GM21717 (cell line): ENCODE data around the gene NDUFV2.
A peak's percentile ranks its signal among the peaks of the same experiment; 100 is the strongest.

ENCODE experiments used
- ATAC-seq: cut with Tn5 transposase; IDR thresholded peaks from one replicate; pipeline ENCODE4 v1.9.1; 2021; ENCODE audit warnings: mild to moderate bottlenecking, moderate library complexity; ENCODE audit not compliant: unreplicated experiment

Gene NDUFV2

DNA sequence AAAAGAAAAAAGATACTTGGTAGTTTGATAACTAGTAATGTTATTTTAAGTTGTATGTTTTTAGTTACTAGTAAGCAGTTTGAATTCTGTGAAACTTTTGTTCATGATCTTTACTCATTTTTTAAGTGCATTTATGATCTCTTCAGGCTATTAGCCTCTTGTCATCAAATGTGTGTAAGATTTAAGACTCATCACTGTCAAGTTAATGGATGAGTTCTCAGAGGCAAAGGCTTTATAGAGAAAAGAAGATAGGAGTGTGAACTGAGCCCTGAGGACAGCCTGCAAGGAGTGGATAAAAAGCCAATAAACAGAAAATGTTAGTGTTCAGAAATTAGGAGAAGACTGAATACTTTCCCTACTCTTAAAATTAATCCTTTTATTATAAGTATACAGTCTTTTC is 13.5 kb downstream of the NDUFV2 start:
- no peak for ATAC-seq

DNA sequence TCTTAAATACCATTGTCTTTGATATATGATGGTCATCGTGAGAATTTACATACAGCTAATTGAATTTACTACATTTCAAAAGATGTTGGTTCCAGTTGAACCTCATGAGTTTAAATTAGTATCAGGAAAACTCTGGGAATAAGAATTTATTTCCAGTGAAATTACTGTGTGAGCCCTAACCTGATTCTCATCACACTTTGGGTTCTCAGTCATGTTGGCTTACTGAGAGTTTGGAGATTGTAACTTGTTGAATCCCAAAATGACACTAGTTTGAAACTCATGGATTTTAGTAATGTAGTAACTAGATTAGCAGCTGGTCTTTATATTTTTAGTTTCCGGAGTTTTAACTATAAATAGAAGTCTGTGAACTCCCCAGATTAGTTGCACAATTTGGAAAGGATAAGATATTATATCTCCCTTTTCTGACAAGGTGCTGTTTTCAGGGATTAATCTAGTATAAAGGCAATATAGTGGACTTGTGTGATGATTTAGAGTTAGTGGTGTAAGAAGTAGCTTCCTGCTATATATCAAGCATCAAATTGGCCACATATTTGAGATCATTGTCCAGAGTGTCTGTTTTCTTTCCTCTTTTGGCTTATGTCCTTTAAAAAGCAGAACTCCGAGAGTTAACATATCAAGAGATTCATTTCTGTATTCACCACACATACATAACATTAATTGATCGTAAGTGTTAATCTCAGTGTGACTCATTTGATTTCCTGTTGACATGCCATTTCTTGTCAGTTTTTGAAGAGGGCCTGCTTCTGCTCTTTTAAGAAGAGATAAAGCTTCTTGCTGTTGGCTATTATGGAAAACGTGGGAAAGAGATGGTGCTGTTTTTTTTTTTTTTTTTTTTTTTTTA is 15.7 kb downstream of the NDUFV2 start:
- ATAC-seq: no peak

DNA sequence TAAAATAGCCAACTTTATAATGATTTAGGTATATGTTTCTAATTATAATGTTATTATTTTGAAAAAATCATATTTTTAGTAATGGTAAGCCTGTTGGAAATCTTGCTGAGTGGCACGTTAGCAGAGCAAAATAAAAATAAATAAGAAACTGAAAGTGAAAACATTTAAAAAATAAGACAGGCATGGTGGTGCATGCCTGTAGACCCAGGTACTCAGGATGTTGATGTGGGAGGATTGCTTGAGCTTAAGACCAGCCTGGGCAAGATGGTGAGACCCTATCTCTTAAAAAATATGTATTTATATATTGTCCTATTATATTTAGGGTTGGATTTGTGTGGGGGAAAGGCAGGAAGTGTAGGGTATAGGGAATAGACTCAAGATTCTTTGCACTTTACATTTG is 18.3 kb downstream of the NDUFV2 start:
- no peak for ATAC-seq

DNA sequence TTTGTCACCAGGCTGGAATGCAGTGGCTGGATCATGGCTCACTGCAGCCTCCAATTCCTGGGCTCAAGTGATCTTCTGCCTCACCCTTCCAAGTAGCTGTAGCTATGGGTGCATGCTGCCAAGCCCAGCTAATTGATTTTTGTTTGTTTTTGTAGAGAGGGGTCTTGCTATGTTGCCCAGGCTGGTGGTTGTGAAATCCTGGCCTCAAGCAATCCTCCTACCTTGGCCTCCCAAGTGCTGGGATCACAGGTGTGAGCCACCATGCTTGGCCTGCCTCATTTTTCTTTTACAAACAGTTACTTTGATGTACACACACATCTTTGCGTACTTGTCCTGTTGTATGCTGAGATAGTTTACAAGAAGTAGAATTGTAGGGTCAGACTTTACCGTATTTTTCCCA is 21.0 kb downstream of the NDUFV2 start:
- ATAC-seq: no peak

DNA sequence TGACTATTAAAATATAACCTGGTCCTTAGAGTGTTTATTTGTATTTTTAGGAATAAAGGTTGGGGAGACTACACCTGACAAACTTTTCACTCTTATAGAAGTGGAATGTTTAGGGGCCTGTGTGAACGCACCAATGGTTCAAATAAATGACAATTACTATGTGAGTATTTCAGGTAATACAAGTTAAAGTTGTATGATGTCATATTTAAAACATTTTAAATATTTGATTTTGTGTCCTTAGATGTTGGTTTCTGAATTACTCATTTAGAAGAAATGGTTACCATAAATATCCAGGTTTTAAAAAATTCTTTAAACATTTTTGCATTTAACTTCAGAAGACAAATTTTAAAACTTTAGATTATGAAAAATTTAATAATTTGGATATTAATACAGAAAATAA is 22.3 kb downstream of the NDUFV2 start:
- no peak for ATAC-seq

DNA sequence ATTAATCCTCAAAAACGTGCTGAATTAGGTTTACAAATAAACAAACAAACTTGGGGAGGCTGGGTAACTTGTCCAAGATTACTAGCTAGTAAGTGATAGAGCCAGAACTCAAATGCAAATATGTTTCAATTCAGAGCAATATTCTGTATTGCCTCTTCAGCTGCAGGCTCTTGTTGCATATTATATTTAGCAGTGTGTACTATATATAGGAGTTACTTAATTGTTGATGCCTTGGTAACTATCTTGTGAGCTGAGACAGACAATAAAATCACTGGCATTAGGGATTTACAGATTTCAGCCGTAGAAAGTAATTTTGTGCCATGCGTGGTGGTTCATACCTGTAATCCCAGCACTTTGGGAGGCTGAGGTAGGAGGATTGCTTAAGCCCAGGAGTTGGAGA is 23.8 kb downstream of the NDUFV2 start:
- ATAC-seq: no peak

DNA sequence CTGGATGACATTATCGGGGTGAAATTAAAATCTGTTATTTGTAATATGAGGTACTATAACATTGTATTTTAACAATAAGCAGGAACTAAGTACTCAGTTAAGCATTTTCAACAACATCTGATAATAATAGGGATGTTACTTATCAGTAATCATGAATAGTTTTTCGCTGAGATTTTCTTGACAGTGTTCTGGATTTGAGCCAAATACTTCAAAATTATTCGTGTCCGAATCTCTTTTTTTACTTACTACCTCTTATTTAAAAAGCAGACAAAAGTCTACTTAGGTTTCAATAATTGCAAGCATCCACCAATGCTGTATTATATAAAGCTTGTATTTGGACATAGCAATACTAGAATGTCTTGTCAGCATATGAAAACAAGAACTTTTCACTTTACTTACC is 27.7 kb downstream of the NDUFV2 start:
- ATAC-seq: no peak

DNA sequence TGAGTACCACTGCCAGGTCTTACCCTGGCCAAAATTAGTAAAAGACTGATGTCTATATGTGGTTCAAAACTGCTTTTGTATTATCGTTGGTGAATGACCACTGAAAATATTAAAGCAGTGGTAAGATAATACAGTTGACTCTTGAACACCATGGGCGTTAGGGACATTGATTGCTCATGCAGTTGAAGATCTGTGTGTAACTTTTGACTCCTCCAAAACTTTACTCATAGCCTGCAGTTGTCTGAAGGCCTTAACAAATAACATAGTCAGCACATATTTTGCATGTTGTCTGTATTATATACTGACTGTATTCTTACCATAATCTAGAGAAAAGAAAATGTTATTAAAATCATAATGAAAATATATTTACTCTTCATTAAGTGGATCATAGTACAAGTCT is 28.3 kb downstream of the NDUFV2 start:
- ATAC-seq: no peak

DNA sequence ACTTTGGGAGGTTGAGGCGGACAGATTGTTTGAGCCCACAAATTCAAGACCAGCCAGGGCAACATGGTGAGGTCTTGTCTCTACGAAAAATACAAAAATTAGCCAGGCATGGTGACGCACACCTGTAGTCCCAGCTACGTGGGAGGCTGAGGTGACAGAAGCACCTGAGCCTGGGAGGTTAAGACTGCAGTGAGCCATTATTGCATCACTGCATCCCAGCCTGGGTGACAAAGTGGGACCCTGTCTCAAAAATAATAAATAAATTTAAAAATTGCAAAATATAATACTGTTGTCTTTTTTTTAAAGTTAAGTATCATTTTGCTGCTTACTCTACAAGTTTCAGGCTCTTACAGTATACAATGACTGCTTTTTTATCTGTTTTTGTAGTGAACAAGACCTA is 30.1 kb downstream of the NDUFV2 start:
- no peak for ATAC-seq

DNA sequence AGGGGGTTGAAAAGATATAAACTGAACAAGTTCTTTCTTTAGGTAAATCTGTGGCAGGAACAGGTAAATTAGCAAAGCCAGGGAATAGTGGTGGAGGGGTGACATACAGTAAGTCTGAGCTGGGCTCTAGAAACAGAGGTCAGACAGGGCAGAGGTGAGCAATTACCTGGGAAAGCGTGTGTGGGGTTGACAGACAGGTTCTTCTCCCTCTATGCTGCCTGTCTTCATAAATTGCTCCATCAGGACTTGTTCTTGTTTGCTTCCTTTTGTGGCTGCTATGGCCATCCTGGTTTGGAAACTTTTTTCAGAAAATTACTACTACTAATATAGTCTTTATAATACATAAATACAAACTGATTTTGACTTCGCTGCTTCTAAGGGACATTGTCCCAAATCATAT is 30.7 kb downstream of the NDUFV2 start:
- no peak for ATAC-seq

DNA sequence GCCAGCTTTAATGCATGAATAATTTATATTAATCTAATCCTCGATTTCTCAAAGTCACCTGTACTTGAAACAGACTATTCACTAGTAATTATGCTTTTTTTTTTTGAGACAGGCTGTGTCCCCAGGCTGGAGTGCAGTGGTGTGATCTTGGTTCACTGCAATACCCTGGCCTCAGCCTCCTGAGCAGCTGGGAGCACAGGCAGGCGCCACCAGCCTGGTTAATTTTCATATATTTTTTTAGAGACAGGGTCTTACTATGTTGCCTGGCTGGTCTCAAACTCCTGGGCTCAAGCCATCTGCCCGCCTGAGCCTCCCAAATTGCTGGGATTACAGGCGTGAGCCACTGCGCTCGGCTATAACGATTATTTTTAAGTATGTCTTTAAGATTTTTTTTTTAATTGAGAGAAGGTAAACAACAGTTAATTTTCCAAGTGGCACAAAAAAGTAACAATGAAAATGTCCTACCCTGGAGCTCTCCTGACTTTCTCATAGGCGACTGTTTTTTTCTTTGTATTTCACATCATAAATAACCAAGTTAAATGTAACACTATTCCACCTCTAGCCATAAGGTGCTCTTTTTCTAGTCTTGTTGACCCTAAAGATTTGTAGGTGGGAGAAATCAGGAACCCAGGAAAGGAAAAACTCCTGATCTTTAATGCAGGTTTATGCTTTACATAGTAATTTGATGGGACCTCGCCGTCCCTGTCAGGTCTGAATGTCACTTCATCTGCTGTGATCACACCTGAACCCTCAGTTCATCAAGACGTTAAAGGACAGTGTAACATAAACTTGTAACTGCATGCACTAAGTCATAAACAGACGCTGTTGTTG is 32.8 kb downstream of the NDUFV2 start:
- no peak for ATAC-seq

DNA sequence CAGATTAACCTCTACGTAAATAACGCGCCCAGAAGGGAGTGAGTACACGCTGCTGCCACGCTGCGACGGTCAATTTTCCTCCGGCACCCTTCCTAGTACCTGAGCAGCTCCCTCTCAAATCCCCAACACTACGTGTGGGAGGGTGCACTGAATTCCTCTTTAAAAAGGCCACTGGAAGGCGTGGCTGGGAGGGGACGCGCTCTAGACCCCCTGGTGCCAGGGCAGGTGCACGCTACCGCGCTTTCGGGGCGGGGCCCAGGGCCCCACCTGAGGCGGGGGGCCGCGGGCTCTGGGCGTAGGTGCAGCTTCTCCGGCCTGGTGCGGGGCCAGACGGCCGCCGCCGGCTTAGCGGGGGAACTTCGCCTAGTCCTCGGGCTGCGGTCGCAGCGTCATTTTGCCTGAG is 33.4 kb downstream of the NDUFV2 start:
- ATAC-seq: peak; percentile 20

DNA sequence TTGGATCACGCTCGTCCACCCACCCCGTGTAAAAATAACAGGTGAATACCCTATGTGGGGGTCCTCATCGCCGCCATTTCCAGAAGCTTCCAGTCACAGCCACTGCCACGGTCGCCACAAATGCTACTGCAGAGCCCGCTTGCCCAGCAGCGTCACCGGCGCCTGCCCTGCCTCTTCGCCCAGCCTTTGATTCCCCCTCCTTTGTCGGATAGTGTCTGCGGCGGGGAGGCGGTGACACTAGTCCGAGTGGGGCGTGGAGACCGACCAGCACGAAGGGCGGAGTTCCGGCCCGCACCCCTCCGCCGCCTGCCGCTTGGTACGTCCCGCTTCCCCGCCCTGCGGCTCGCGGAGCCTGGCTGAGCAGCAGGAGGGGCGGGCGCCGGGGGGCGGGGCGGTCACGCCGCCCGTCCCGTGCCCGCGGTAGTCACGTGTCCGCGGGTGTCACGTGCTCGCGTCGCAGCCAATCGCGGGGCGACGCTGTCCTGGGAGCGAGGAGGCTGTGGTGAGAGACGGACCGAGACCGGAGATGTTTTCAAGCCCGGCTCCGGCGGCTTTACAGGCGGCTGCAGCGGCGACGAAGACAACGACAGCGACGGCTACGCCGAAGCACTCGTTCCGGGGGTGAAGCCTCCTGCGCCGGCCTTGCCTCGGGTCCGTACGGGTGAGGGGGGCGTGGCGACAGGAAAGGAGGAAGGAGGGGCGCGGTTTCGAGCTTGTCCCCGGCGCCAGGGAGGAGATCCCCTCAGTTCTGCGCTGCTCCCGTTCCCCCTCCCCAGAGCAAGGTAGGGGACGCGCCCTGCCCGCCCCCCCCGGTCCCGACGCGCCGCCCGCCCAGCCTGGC is 34.0 kb downstream of the NDUFV2 start, which contains the start of gene ANKRD12:
Gene ANKRD12 (plus strand): TSS at position 467 of the 841 bp plus-strand sequence. CDS start 45,652 bp downstream, outside the sequence.
- ATAC-seq: peak; percentile 64

DNA sequence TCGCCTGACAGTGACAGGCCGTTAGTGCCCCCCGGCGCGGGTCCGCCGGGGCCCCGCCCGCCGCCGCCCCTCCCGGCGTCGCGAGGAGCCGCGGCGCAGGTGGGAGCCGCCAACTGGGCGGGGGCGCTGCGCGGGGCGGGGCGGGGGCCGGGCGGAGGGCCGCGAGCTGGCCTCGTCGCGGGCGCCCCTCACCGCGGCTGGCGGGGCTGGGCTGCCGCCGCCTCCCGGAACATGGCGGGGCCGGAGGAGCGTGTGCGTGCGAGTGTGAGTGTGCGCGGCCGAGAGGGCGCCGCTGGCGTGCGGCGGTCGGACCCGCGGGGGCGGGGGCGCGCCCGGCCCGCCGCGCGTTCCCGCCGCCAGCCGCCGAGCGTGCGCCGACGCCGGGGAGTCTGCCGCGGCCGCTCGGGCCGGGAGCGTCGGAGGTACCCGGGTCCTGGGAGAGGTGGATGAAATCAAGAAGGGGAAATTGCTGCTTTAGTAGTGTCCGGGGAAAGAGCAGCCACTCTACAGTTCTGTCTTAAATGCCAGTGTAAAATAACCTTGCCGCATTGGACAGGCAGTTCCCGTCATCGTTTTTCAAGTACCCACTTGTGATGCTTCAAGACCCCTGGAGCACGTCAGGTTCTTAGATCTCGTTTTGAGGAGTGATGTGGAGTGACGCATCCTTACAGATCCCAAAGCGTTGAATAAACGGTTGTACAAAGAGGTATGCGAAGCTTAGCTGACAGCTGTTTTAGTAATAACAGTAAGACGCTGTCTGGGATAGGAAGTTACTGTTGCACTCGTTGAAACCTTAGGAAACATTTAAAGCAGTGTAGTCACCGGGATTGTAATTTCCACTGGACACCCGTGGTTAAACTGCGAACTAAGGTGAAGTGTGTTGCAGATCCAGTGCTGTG is 34.9 kb downstream of the NDUFV2 start:
- peak; percentile 33 for ATAC-seq

DNA sequence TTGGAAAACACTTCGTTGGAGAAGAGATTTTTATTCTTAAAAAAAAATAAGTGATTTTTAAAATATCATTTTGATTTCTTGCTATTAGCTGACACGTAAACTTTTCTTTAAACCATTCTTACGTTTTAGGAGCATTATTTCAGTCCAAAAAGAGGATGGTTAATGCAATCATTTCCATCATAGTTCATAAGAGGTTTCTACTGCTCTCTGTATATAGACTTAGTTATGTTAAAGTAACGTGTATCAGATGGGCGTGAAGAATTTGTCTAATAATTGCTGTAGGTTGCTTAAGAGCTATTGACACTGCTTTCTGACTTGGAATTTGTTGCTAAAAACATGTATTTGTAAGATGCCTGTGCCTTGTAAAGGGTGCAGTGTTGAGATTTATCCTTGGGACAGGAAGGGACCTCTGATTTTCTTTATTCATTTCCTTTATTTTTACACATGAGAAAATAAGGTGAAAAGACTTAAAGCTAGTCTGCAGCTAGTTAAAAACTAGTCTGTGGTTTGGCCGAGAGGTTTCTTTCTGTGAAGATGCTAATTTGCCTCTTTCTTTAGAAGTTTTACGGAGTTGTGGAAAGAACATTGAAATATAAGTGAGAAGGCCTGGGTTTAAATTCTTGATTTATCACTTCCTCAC is 37.0 kb downstream of the NDUFV2 start:
- no peak for ATAC-seq

DNA sequence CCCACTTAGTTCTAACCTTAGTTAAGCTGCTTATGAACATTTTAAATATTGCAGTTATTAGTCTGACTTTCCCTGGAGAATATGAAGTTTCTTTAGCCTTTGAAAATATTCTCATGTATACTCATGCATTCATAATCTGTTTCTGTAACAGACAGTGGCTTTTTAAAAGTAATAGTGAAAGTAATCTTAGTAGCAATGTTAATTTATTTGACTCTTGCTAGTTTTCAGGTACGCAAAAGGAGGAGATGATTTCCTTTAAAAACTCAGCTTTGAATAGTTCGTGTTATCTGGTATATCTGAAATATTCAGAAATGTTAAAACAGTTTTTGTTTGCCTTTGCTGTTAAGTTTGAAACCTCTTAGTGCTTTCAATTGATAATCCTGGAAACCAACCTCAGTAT is 37.9 kb downstream of the NDUFV2 start:
- no peak for ATAC-seq

DNA sequence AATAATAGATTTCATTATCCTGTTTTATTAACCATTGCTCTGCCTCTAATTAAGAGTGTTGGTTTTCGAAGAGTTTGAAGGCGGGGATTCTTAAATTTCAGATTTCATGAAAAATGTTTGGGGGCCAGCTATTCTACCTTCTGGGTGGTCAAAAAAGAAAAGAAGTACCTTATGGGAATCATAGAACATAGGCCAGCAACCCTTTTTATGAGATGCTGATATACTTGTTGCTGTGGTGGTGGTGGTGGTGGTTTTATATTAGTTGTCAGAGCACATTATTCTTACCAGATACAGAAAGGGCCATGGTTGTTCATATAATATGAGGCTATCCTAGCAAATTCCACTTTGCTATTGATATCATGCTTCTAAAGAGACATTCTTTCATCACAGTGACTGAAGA is 38.5 kb downstream of the NDUFV2 start:
- no peak for ATAC-seq

DNA sequence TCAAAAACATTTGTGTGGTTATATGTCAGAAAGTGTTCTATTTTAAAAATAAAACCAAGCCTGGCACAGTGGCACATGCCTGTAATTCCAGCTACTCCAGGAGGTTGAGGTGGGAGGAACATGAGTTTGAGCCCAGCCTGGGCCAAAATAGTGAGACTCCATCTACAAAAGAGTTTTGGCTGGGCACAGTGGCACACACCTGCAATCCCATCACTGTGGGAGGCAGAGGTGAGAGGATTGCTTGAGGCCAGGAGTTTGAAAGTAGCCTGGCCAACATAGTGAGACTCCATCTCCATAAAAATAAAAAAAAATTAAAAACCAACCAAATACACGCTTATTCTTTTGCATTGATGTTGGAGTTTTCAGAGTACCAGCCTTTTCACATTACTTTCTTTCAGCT is 43.7 kb downstream of the NDUFV2 start:
- ATAC-seq: no peak

DNA sequence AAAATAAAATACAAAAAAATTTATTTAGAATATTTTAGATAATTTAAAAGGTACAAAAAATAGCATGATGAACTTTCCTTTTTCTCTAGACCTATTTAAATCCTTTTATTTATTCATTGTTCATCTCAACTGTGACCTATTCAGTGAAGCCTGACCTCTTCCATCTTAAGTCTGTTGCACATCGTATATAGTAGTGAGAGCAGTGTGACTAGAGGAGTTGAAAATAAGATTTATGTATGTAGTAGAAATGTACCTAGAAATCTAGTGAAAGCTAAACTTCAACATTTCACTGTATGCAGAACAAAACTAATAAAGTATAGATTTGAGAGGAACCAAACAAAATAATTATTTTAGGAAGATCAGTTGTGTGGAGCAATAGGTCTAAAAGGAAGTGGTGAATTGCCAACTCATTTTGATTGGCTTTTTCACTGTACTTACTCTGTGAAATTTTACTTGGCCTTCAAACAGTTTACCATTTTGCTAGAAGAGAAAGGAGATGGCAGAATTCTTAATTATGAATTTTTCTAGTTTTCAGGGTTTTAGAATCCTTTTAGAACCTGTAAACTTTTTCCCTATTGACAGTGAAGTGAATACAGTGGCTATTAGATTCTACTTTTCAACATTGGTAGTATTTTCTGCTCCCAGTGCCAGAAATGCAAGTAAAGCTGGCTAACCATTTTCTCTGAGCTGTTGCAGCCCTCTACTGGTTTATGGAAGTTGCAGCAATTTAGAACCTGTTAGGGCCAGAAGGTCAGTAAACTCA is 45.1 kb downstream of the NDUFV2 start:
- ATAC-seq: no peak
